K562 (cell line): Measurements from ENCODE around the gene ZNF780B. TPM values are rescaled to one million over a fixed set of nuclear protein-coding genes. Genes with fewer than 3 reads are reported as not detected.

Experiments used
- ATF4 ChIP-seq: fragments of 450-650 bp; formaldehyde crosslinking; IDR thresholded peaks from 2 replicates; pipeline ENCODE4 v1.4.0; 2022; ENCODE audit warnings: mild to moderate bottlenecking, moderate library complexity
- GATAD2A ChIP-seq: fragments of 450-650 bp; IDR thresholded peaks from 2 replicates; pipeline ENCODE4 v1.6.1; 2017
- ILK ChIP-seq: fragments of 450-650 bp; IDR thresholded peaks from 2 replicates; pipeline ENCODE4 v1.6.1; 2016; ENCODE audit warnings: missing genetic modification characterization, low read depth, mild to moderate bottlenecking, missing compliant biosample characterization, moderate library complexity, borderline replicate concordance
- NR3C1 ChIP-seq: sonication (generic); formaldehyde crosslinking; IDR thresholded peaks from 2 replicates; pipeline ENCODE4 v1.8.1; 2022; ENCODE audit warnings: missing genetic modification reagents
- NRF1 ChIP-seq, 2 experiments: fragments of 450-650 bp; IDR thresholded peaks in 1 of 2; conservative IDR thresholded peaks in 1 of 2; 2 replicates each; pipeline ENCODE4 v1.6.1; 2014; ENCODE audit warnings: mild to moderate bottlenecking in 2 of 2
- PML ChIP-seq: IDR thresholded peaks from 2 replicates; pipeline ENCODE4 v1.6.1; 2012; ENCODE audit warnings: low read length, inconsistent platforms
- RNF2 ChIP-seq: sonication (generic); IDR thresholded peaks from 2 replicates; pipeline ENCODE4 v1.6.1; 2016
- SNIP1 ChIP-seq: fragments of 450-650 bp; IDR thresholded peaks from 2 replicates; pipeline ENCODE4 v1.7.1; 2017; ENCODE audit warnings: low read depth, mild to moderate bottlenecking
- TAF1 ChIP-seq: IDR thresholded peaks from 2 replicates; pipeline ENCODE4 v1.6.1; 2011; ENCODE audit warnings: mild to moderate bottlenecking, low read length, moderate library complexity; ENCODE audit not compliant: insufficient read depth, control insufficient read depth, severe bottlenecking; ENCODE audit errors: extremely low read depth
- ZBTB5 ChIP-seq: fragments of 450-650 bp; IDR thresholded peaks from 2 replicates; pipeline ENCODE4 v1.6.1; 2017; ENCODE audit warnings: antibody characterized with exemption
- ZFP1 ChIP-seq: fragments of 450-650 bp; formaldehyde crosslinking; IDR thresholded peaks from 2 replicates; pipeline ENCODE4 v1.4.0; 2020; ENCODE audit warnings: mild to moderate bottlenecking, mixed read lengths
- ZNF830 ChIP-seq: fragments of 250-450 bp; sonication (Bioruptor Pico); IDR thresholded peaks from 2 replicates; pipeline ENCODE4 v1.5.0; 2021; ENCODE audit warnings: mild to moderate bottlenecking
- ZSCAN32 ChIP-seq: fragments of 450-650 bp; formaldehyde crosslinking; IDR thresholded peaks from 2 replicates; pipeline ENCODE4 v1.4.0; 2020; ENCODE audit warnings: mild to moderate bottlenecking, moderate library complexity
- polyA plus RNA-seq, 8 experiments: library from polyadenylated mRNA; depleted of rRNA in 4 of 8; stranded (reverse) in 5 of 8; unstranded in 3 of 8; fragments of >200 nt; fragmentation: Nextera tagmentation in 2 of 8; fragmentation: Illumina TruSeq in 1 of 8; extraction: Ambion mirVana in 2 of 8; extraction: Trizol in 1 of 8; gene quantifications; 2 replicates each; pipeline versions ENCODE4 v1.2.1 to v1.2.3, GENCODE V29; 2011 to 2014; ENCODE audit warnings: inconsistent platforms in 1 of 8, missing spikeins in 1 of 8
- total RNA-seq, 7 experiments: library from RNA; depleted of rRNA in 6 of 7; stranded (reverse); fragments of >200 nt in 6 of 7; fragmentation: Illumina TruSeq in 2 of 7; extraction: Trizol in 2 of 7; gene quantifications; 2 replicates each; pipeline versions ENCODE4 v1.2.1 to v1.2.3, GENCODE V29; 2011 to 2021; ENCODE audit warnings: low replicate concordance in 1 of 7
- TF ChIP-seq, protein P1 (sequence below), 2 experiments: fragments of 450-650 bp in 1 of 2; IDR thresholded peaks; 2 replicates each; pipeline ENCODE4 v1.6.1; 2011 to 2017; ENCODE audit warnings: low read depth in 2 of 2, antibody characterized with exemption in 1 of 2, borderline replicate concordance in 1 of 2, low read length in 1 of 2, mild to moderate bottlenecking in 1 of 2, mixed read lengths in 1 of 2; ENCODE audit not compliant: control insufficient read depth in 1 of 2
- TF ChIP-seq, protein P2 (sequence below), 3 experiments: IDR thresholded peaks in 2 of 3; conservative IDR thresholded peaks in 1 of 3; 2 replicates each; pipeline ENCODE4 v1.5.1; 2011 to 2012; ENCODE audit warnings: low read length in 3 of 3, mild to moderate bottlenecking in 3 of 3, control low read depth in 2 of 3, improper control_type of control experiment in 1 of 3, inconsistent platforms in 1 of 3, low read depth in 1 of 3, mixed read lengths in 1 of 3, moderate library complexity in 1 of 3; ENCODE audit not compliant: insufficient read depth in 2 of 3

Gene ZNF780B
- total and polyA plus RNA-seq, 9 of the 15 experiments (the other 6 are each of a cell fraction or from before 2014, with no cell fraction given): 3.9 to 18.4 (median 8.8) TPM

DNA sequence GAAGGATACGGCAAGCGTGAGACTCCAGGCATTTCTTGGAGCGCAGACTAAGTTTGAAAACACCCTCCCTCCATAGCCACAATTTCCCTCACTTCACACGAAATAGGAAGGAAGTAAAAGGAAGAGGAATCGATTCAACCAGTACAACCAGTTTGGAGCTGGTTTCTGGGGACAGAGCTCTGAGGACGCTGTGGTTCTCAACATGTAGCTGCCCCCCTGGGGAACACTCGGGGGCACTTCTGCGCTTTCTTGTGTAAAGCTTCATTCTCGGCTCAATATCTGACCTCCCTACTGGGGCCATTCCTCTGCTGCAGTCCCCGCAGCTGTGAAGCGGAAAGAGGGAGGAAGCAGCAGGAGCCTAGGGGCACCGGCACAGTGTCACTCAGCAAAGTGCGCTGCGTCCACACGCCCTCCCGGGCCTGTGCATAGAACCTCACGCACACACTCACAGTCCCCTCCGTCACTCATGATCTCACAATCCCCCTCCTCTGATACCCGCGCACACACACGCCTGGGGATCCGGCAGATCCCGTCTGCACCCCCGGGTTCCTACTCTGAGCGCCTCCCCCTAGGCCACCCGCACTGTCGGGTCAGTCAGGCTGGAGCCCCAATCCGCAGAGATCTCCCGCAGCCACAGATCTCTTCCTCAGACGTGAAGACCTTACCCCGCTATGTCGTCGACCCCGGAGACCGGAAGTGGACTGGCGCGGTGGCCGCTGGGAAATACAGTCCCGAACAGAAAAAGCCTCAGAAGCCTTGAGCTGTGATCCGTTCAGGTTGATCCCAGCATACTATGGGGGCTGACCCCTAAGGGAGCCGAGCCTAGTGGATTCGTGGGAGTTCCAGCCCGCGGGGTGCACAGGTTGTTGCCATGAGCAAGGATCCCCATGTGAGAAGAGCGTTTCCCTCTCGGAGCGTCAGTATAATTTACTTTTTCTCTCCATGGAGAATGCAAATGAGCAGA is 34.5 kb upstream of the ZNF780B start, which contains the start of gene ZNF780A (continued):
- TF ChIP-seq, protein P1, sequence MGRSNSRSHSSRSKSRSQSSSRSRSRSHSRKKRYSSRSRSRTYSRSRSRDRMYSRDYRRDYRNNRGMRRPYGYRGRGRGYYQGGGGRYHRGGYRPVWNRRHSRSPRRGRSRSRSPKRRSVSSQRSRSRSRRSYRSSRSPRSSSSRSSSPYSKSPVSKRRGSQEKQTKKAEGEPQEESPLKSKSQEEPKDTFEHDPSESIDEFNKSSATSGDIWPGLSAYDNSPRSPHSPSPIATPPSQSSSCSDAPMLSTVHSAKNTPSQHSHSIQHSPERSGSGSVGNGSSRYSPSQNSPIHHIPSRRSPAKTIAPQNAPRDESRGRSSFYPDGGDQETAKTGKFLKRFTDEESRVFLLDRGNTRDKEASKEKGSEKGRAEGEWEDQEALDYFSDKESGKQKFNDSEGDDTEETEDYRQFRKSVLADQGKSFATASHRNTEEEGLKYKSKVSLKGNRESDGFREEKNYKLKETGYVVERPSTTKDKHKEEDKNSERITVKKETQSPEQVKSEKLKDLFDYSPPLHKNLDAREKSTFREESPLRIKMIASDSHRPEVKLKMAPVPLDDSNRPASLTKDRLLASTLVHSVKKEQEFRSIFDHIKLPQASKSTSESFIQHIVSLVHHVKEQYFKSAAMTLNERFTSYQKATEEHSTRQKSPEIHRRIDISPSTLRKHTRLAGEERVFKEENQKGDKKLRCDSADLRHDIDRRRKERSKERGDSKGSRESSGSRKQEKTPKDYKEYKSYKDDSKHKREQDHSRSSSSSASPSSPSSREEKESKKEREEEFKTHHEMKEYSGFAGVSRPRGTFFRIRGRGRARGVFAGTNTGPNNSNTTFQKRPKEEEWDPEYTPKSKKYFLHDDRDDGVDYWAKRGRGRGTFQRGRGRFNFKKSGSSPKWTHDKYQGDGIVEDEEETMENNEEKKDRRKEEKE (IDR thresholded peaks at IDR 0.05; ENCODE audit: borderline replicate concordance in 1 of 2, control insufficient read depth in 1 of 2, low read depth in 2 of 2, low read length in 1 of 2): no peak
- TF ChIP-seq ZNF830 (no peak), ZBTB5 (peak; percentile 56; the same call in 1 of the 2 replicates), NR3C1 (CRISPR knock-in tag) (no peak), TAF1 (peak; percentile 93), GATAD2A (no peak), ZFP1 (CRISPR knock-in tag) (no peak), SNIP1 (no peak), PML (peak; percentile 67), RNF2 (0 out of 2 replicates have a peak, but pooled peaks have one; percentile 24), ZSCAN32 (CRISPR knock-in tag) (0 out of 2 replicates have a peak, but pooled peaks have one; percentile 5), NRF1 (conservative IDR thresholded peaks at IDR 0.05 in 1 of 2, IDR thresholded peaks at IDR 0.05 in 1 of 2) (peak; percentile 74 to 78), ILK (no peak), ATF4 (CRISPR knock-in tag) (no peak)
- TF ChIP-seq, protein P2, sequence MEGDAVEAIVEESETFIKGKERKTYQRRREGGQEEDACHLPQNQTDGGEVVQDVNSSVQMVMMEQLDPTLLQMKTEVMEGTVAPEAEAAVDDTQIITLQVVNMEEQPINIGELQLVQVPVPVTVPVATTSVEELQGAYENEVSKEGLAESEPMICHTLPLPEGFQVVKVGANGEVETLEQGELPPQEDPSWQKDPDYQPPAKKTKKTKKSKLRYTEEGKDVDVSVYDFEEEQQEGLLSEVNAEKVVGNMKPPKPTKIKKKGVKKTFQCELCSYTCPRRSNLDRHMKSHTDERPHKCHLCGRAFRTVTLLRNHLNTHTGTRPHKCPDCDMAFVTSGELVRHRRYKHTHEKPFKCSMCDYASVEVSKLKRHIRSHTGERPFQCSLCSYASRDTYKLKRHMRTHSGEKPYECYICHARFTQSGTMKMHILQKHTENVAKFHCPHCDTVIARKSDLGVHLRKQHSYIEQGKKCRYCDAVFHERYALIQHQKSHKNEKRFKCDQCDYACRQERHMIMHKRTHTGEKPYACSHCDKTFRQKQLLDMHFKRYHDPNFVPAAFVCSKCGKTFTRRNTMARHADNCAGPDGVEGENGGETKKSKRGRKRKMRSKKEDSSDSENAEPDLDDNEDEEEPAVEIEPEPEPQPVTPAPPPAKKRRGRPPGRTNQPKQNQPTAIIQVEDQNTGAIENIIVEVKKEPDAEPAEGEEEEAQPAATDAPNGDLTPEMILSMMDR (IDR thresholded peaks at IDR 0.05 in 2 of 3, conservative IDR thresholded peaks at IDR 0.05 in 1 of 3; ENCODE audit: insufficient read depth in 2 of 3, low read depth in 1 of 3, low read length in 3 of 3): no peak
